Right renal pelvis (tissue), 4 donors: ENCODE results near the gene CLIC1. TPM values are rescaled to one million over a fixed set of nuclear protein-coding genes. Genes with fewer than 3 reads are reported as not detected.

Experiments used
- DNase-seq, 4 donors: peaks; one replicate each; pipeline ENCODE4 v3.0.0-alpha.2; 2013; ENCODE audit warnings: low read depth in 4 of 4, low spot score in 3 of 4, missing footprints in 1 of 4
- polyA plus RNA-seq, 4 donors: library from polyadenylated mRNA; unstranded; fragments of 120-200 nt; gene quantifications; one replicate each; pipeline ENCODE4 v1.2.1, GENCODE V29; 2013; ENCODE audit not compliant: insufficient read length in 4 of 4

Gene CLIC1
- polyA plus RNA-seq, 4 donors, result 290 to 327 (median 297) TPM

- DNase-seq, result no peak
Measured at GRCh38 chr6:31683591-31683990, 52.7 kb downstream of the CLIC1 start.

GRCh38 chr6:31681135-31681671, 55.1 kb downstream of the CLIC1 start:
- DNase-seq, result no peak

Other genes starting within 250 kb of the CLIC1 start
- 1 to 10 TPM in 3 of 4 donors, under 1 TPM in 1; 0.80 to 1.6 (median 1.4) TPM for gene MICB, start 238.4 kb downstream of the CLIC1 start, polyA plus RNA-seq
- gene MCCD1, start 207.6 kb downstream of the CLIC1 start, polyA plus RNA-seq, result 10 to 100 TPM; 14.0 to 27.9 (median 20.6) TPM
- gene DDX39B, start 194.5 kb downstream of the CLIC1 start, polyA plus RNA-seq, result 100 to 1,000 TPM; 498 to 550 (median 542) TPM
- gene ATP6V1G2, start 189.9 kb downstream of the CLIC1 start, polyA plus RNA-seq, result 10 to 100 TPM in 1 of 4 donors, 1 to 10 TPM in 3; 6.4 to 11.8 (median 7.3) TPM
- 10 to 100 TPM; 19.1 to 27.4 (median 20.8) TPM for gene NFKBIL1, start 188.9 kb downstream of the CLIC1 start, polyA plus RNA-seq
- gene LTA, start 164.2 kb downstream of the CLIC1 start, polyA plus RNA-seq, result under 1 TPM; 0.22 to 0.45 (median 0.34) TPM
- under 1 TPM; 0.08 to 0.28 (median 0.16) TPM for gene TNF, start 161.0 kb downstream of the CLIC1 start, polyA plus RNA-seq
- gene LTB, start 154.1 kb downstream of the CLIC1 start, polyA plus RNA-seq, result 1 to 10 TPM; 1.0 to 2.3 (median 1.2) TPM
- 1 to 10 TPM; 3.8 to 7.0 (median 4.7) TPM for gene LST1, start 150.3 kb downstream of the CLIC1 start, polyA plus RNA-seq
- gene NCR3, start 143.5 kb downstream of the CLIC1 start, polyA plus RNA-seq, result under 1 TPM in 1 of 4 donors, not detected in 3; 0.25 TPM
- gene AIF1, start 121.3 kb downstream of the CLIC1 start, polyA plus RNA-seq, result 10 to 100 TPM; 73.2 to 86.0 (median 82.3) TPM
- gene PRRC2A, start 115.8 kb downstream of the CLIC1 start, polyA plus RNA-seq, result 100 to 1,000 TPM; 158 to 215 (median 172) TPM
- gene BAG6, start 83.9 kb downstream of the CLIC1 start, polyA plus RNA-seq, result 100 to 1,000 TPM; 236 to 267 (median 247) TPM
- 100 to 1,000 TPM in 3 of 4 donors, 10 to 100 TPM in 1; 91.2 to 139 (median 117) TPM for gene APOM, start 80.6 kb downstream of the CLIC1 start, polyA plus RNA-seq
- 10 to 100 TPM; 20.0 to 22.5 (median 20.7) TPM for gene C6orf47, start 75.8 kb downstream of the CLIC1 start, polyA plus RNA-seq
- gene GPANK1, start 71.5 kb downstream of the CLIC1 start, polyA plus RNA-seq, result 10 to 100 TPM; 25.6 to 28.8 (median 26.0) TPM
- gene CSNK2B, start 70.5 kb downstream of the CLIC1 start, polyA plus RNA-seq, result 100 to 1,000 TPM; 237 to 255 (median 246) TPM
- gene LY6G5B, start 66.6 kb downstream of the CLIC1 start, polyA plus RNA-seq, result 10 to 100 TPM; 14.0 to 21.3 (median 15.2) TPM
- 1 to 10 TPM; 2.4 to 3.3 (median 2.7) TPM for gene LY6G5C, start 55.5 kb downstream of the CLIC1 start, polyA plus RNA-seq
- gene ABHD16A, start 33.2 kb downstream of the CLIC1 start, polyA plus RNA-seq, result 10 to 100 TPM; 52.5 to 62.6 (median 52.9) TPM
- gene LY6G6F, start 29.7 kb downstream of the CLIC1 start, polyA plus RNA-seq, result 1 to 10 TPM in 1 of 4 donors, under 1 TPM in 3; 0.33 to 1.0 (median 0.80) TPM
- under 1 TPM in 1 of 4 donors, not detected in 3; 0.82 TPM for gene LY6G6D, start 21.2 kb downstream of the CLIC1 start, polyA plus RNA-seq
- gene LY6G6C, start 14.8 kb downstream of the CLIC1 start, polyA plus RNA-seq, result under 1 TPM in 3 of 4 donors, not detected in 1; 0.28 to 0.43 (median 0.40) TPM
- gene MPIG6B, start 13.2 kb downstream of the CLIC1 start, polyA plus RNA-seq, result 1 to 10 TPM in 3 of 4 donors, under 1 TPM in 1; 0.96 to 3.8 (median 1.2) TPM
- 100 to 1,000 TPM; 148 to 230 (median 168) TPM for gene DDAH2, start 7.2 kb downstream of the CLIC1 start, polyA plus RNA-seq
- gene MSH5, start 3.5 kb upstream of the CLIC1 start, polyA plus RNA-seq, result 10 to 100 TPM; 18.3 to 25.7 (median 20.5) TPM
- gene SAPCD1, start 26.1 kb upstream of the CLIC1 start, polyA plus RNA-seq, result 1 to 10 TPM; 2.7 to 9.2 (median 5.6) TPM
- gene VWA7, start 40.8 kb upstream of the CLIC1 start, polyA plus RNA-seq, result 10 to 100 TPM in 1 of 4 donors, 1 to 10 TPM in 3; 7.1 to 10.4 (median 8.7) TPM
- gene VARS1, start 59.2 kb upstream of the CLIC1 start, polyA plus RNA-seq, result 10 to 100 TPM; 56.8 to 59.8 (median 59.0) TPM
- gene LSM2, start 70.4 kb upstream of the CLIC1 start, polyA plus RNA-seq, result 10 to 100 TPM; 82.9 to 92.5 (median 84.0) TPM
- gene HSPA1L, start 78.8 kb upstream of the CLIC1 start, polyA plus RNA-seq, result 1 to 10 TPM; 3.8 to 4.8 (median 4.0) TPM
- gene HSPA1A, start 79.0 kb upstream of the CLIC1 start, polyA plus RNA-seq, result 100 to 1,000 TPM in 2 of 4 donors, 10 to 100 TPM in 2; 93.4 to 143 (median 105) TPM
- 100 to 1,000 TPM; 106 to 189 (median 147) TPM for gene HSPA1B, start 91.2 kb upstream of the CLIC1 start, polyA plus RNA-seq
- 10 to 100 TPM; 76.5 to 91.2 (median 76.6) TPM for gene NEU1, start 126.3 kb upstream of the CLIC1 start, polyA plus RNA-seq
- gene SLC44A4, start 142.5 kb upstream of the CLIC1 start, polyA plus RNA-seq, result 10 to 100 TPM; 44.2 to 55.2 (median 44.7) TPM
- gene EHMT2, start 161.2 kb upstream of the CLIC1 start, polyA plus RNA-seq, result 10 to 100 TPM; 71.6 to 88.6 (median 77.8) TPM
- 10 to 100 TPM; 21.6 to 27.7 (median 23.0) TPM for gene ZBTB12, start 165.6 kb upstream of the CLIC1 start, polyA plus RNA-seq
- gene C2, start 191.2 kb upstream of the CLIC1 start, polyA plus RNA-seq, result 1 to 10 TPM; 3.6 to 5.6 (median 4.3) TPM
- 10 to 100 TPM in 1 of 4 donors, 1 to 10 TPM in 3; 5.0 to 20.8 (median 6.1) TPM for gene CFB, start 209.6 kb upstream of the CLIC1 start, polyA plus RNA-seq
- 100 to 1,000 TPM in 1 of 4 donors, 10 to 100 TPM in 3; 88.2 to 102 (median 92.2) TPM for gene NELFE, start 222.4 kb upstream of the CLIC1 start, polyA plus RNA-seq
- gene SKIC2, start 222.6 kb upstream of the CLIC1 start, polyA plus RNA-seq, result 10 to 100 TPM; 41.1 to 51.1 (median 44.7) TPM
- gene DXO, start 235.6 kb upstream of the CLIC1 start, polyA plus RNA-seq, result 10 to 100 TPM; 28.9 to 30.7 (median 29.5) TPM
- 10 to 100 TPM; 11.1 to 23.7 (median 14.7) TPM for gene C4A, start 245.5 kb upstream of the CLIC1 start, polyA plus RNA-seq